ENCODE data around the gene MUC2. TPM values are rescaled to one million over a fixed set of nuclear protein-coding genes. Genes with fewer than 3 reads are reported as not detected.

Gene MUC2
- total RNA-seq, 1 donor from 2014 or later: not detected

DNA sequence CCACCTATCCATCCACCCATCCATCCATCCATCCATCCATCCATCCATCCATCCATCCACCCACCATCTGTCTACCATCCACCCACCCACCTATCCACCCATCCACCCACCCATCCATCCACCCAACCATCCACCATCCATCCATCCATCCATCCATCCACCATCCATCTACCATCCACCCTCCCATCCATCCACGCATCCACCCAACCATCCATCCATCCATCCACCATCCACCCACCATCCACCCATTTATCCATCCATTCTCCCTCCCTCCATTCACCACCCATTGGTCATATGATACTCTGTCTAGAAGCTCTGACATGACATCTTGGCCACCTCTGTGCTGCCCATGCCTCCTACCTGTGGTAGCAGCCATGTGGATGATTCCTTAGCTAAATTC, 31.7 kb downstream of the MUC2 start:
- no peak overlapping the region for H2AFZ ChIP-seq (replicated peaks)
- TF ChIP-seq, protein P1, sequence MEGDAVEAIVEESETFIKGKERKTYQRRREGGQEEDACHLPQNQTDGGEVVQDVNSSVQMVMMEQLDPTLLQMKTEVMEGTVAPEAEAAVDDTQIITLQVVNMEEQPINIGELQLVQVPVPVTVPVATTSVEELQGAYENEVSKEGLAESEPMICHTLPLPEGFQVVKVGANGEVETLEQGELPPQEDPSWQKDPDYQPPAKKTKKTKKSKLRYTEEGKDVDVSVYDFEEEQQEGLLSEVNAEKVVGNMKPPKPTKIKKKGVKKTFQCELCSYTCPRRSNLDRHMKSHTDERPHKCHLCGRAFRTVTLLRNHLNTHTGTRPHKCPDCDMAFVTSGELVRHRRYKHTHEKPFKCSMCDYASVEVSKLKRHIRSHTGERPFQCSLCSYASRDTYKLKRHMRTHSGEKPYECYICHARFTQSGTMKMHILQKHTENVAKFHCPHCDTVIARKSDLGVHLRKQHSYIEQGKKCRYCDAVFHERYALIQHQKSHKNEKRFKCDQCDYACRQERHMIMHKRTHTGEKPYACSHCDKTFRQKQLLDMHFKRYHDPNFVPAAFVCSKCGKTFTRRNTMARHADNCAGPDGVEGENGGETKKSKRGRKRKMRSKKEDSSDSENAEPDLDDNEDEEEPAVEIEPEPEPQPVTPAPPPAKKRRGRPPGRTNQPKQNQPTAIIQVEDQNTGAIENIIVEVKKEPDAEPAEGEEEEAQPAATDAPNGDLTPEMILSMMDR (IDR thresholded peaks at IDR 0.05): no peak
- TF ChIP-seq EZH2 (IDR thresholded peaks at IDR 0.05): no peak
- no peak for TF ChIP-seq EZH2phosphoT487 (IDR thresholded peaks at IDR 0.05)
- Mint-ChIP-seq H3K4me3 (no peak overlapping the region), H3K4me1 (no peaks in the 10 kb centered on the region), H3K36me3 (no peaks in the 10 kb centered on the region), H3K27ac (no peak overlapping the region), H3K9me3 (no peaks in the 10 kb centered on the region), H3K27me3 (ENCODE audit: insufficient read depth, low read depth) (peaks cover 7% of the 10 kb centered on the region)
- H3K9me3 ChIP-seq (ENCODE audit: low read depth): no peaks in the 10 kb centered on the region
- no peaks in the 10 kb centered on the region for H3K4me1 ChIP-seq
- no peaks in the 10 kb centered on the region for H3K79me2 ChIP-seq (ENCODE audit: low read depth)
- no peak overlapping the region for H3K4me2 ChIP-seq
- no peak overlapping the region for H3K9ac ChIP-seq
- no peak overlapping the region for H3K4me3 ChIP-seq
- H3K27me3 ChIP-seq: no peaks in the 10 kb centered on the region
- no peaks in the 10 kb centered on the region for H4K20me1 ChIP-seq (ENCODE audit: low read depth)
- H3K36me3 ChIP-seq: no peaks in the 10 kb centered on the region
- DNase-seq (ENCODE audit: low spot score): no peak
- H3F3A ChIP-seq (ENCODE audit: low read depth): no peaks in the 10 kb centered on the region
- H3K27ac ChIP-seq: no peak overlapping the region

DNA sequence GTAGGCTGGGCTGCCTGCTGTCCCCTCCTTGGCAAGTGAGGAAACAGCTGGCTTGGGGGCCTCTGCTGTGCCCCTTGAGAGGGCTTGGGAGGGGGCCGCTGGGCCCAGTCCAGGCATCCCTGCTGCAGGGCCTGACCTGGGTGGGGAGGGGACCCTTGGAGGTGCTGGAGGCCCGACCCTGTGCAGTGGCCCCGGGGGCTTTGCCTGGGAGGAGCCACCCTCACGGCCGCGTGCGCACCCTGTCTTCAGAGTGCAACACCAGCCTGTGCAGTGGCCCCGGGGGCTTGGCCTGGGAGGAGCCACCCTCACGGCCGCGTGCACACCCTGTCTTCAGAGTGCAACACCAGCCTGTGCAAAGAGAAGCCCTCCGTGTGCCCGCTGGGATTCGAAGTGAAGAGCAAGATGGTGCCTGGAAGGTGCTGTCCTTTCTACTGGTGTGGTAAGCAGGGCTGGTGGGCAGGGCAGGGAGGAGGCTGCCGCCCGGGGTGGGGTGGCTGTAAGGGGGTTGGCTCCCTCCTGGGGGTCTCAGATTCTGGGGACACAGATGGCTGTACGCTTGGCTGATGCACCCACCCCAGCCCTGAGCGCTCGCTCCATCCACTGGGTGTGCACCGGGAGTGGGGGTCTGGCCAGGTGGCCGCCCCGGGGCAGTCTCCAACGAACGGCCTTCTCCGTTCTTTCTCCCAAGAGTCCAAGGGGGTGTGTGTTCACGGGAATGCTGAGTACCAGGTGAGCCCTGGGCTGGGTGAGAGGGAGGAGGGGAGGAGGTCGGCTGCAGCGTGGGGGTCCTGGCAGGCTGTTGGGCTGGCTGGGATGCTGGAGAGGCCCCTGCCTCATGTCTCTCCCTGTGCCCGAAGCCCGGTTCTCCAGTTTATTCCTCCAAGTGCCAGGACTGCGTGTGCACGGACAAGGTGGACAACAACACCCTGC, 32.9 kb downstream of the MUC2 start:
- H3K36me3 Mint-ChIP-seq: no peaks in the 10 kb centered on the region
- no peak overlapping the region for H3K4me3 Mint-ChIP-seq
- Histone ChIP-seq H2AFZ (replicated peaks) (no peak overlapping the region), H4K20me1 (ENCODE audit: low read depth) (no peaks in the 10 kb centered on the region), H3K4me3 (no peak overlapping the region), H3K36me3 (no peaks in the 10 kb centered on the region), H3K79me2 (ENCODE audit: low read depth) (no peaks in the 10 kb centered on the region), H3K27ac (no peak overlapping the region), H3K27me3 (no peaks in the 10 kb centered on the region), H3K4me2 (no peak overlapping the region), H3K9ac (no peak overlapping the region), H3K4me1 (no peaks in the 10 kb centered on the region), H3K9me3 (ENCODE audit: low read depth) (no peaks in the 10 kb centered on the region), H3F3A (ENCODE audit: low read depth) (no peaks in the 10 kb centered on the region)
- no peak for DNase-seq (ENCODE audit: low spot score)
- H3K27ac Mint-ChIP-seq: no peak overlapping the region
- TF ChIP-seq EZH2 (IDR thresholded peaks at IDR 0.05) (no peak), EZH2phosphoT487 (IDR thresholded peaks at IDR 0.05) (no peak)
- TF ChIP-seq, protein P1 (IDR thresholded peaks at IDR 0.05): no peak
- no peaks in the 10 kb centered on the region for H3K9me3 Mint-ChIP-seq
- H3K27me3 Mint-ChIP-seq (ENCODE audit: insufficient read depth, low read depth): peaks cover 7% of the 10 kb centered on the region
- H3K4me1 Mint-ChIP-seq: no peaks in the 10 kb centered on the region

DNA sequence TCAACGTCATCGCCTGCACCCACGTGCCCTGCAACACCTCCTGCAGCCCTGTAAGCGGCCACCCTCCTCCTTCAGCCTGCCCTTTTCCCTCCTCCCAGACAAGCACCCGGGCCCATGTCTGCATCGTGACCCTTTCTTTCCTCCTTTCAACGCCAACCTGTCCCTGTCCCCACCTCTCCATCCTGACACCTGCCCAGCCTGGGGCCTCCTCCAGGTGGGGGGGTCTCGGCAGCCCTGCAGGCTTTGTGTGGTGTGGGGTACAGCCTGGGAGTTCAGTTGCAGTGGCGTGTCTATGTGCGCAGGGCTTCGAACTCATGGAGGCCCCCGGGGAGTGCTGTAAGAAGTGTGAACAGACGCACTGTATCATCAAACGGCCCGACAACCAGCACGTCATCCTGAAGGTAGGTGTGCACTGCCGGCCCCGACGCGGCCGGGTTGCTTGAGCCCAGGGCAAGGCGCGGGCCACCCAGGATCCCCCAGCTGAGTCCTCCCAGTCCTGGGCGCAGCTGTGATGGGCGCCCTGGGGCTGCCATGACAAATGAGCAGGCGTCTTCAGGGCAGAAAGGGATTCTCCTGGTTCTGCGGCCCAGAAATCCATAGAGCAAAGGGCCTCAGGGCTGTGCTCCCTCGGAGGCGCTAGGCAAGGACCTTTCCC, 33.7 kb downstream of the MUC2 start:
- TF ChIP-seq EZH2phosphoT487 (IDR thresholded peaks at IDR 0.05) (no peak), EZH2 (IDR thresholded peaks at IDR 0.05) (no peak)
- TF ChIP-seq, protein P1 (IDR thresholded peaks at IDR 0.05): no peak
- no peaks in the 10 kb centered on the region for H3K36me3 Mint-ChIP-seq
- Histone ChIP-seq H3K9me3 (ENCODE audit: low read depth) (no peaks in the 10 kb centered on the region), H3K79me2 (ENCODE audit: low read depth) (no peaks in the 10 kb centered on the region), H3F3A (ENCODE audit: low read depth) (no peaks in the 10 kb centered on the region), H4K20me1 (ENCODE audit: low read depth) (no peaks in the 10 kb centered on the region), H3K36me3 (no peaks in the 10 kb centered on the region), H3K4me1 (no peaks in the 10 kb centered on the region), H3K9ac (no peak overlapping the region), H3K27me3 (no peaks in the 10 kb centered on the region), H3K27ac (no peak overlapping the region), H2AFZ (replicated peaks) (no peak overlapping the region), H3K4me2 (no peak overlapping the region), H3K4me3 (no peak overlapping the region)
- no peak overlapping the region for H3K27ac Mint-ChIP-seq
- H3K4me1 Mint-ChIP-seq: no peaks in the 10 kb centered on the region
- DNase-seq (ENCODE audit: low spot score): no peak
- H3K9me3 Mint-ChIP-seq: no peaks in the 10 kb centered on the region
- no peak overlapping the region for H3K4me3 Mint-ChIP-seq
- H3K27me3 Mint-ChIP-seq (ENCODE audit: insufficient read depth, low read depth): peaks cover 7% of the 10 kb centered on the region
